Measurements from ENCODE around the gene ADM.

Gene ADM

DNA sequence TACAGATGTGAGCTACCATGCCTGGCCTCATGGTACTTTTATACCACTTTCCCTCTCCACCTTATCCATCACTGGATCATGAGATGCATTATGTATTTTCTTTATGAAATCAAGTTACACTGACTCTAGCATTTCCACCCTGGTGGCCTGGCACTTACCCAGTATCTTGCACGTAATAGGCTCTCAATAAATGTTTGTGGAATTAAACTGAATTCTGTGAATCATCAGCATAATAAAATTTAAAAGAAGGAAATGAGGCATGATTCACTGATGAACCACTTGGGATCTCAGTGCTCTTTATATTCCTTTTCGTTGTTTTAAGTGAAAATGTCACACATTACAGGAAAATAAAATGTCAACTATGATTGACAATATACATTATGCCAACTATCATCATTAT is 25.1 kb downstream of the ADM start:
- DNase-seq = no peak

DNA sequence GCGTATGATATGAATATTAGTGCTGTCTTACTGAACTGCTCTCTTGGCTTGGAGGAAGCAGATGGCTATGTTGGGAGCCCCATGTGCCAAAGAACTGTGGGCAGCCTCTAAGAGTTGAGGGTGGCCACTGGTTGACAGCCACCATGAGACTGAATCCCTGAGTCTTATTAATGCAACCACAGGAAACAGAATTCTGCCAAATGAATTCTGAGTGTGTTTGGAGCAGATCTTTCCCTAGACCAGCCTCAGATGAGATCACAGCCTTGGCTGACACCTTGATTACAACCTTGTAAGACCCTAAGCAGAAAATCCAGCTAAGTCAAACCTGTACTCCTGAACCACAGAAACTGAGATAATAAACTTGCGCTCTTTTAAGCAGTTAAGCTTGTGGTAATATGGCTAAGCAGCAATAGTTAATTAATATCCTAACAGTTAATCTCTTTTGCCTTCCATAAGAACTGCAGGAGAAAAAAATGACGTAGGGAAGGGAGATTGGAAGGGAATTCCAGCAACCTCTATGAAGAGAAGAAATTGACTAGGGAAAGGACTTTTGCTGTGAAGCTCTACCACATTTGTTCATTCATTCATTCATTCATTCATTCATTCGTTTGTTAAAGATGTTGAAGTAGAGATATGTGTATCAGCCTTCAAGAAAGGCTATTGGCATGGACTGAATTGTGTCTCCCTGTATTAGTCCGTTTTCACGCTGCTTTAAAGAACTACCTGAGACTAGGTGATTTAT is 26.8 kb downstream of the ADM start:
- no peak for DNase-seq

GRCh38 chr11:10333490-10333889 is 28.6 kb downstream of the ADM start:
- DNase-seq = no peak

DNA sequence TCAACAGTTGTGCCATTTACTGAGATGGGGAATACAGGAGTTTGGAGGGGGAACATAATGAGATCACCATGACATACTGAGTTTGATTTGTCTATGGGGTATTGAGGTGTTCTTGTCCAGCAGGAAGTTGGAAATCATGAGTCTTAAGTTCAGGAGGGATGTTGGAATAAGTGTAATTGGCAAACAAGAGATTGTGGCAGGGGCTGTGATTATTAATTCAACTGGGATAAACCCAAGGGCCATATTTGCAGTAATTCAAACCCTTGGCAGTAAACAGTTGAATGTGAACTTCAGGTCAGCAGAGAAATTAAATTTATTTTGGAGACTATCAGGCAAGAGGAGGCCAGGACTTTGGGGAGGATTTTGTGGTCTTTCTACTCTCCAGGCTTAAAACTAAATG is 33.4 kb downstream of the ADM start:
- no peak for DNase-seq

DNA sequence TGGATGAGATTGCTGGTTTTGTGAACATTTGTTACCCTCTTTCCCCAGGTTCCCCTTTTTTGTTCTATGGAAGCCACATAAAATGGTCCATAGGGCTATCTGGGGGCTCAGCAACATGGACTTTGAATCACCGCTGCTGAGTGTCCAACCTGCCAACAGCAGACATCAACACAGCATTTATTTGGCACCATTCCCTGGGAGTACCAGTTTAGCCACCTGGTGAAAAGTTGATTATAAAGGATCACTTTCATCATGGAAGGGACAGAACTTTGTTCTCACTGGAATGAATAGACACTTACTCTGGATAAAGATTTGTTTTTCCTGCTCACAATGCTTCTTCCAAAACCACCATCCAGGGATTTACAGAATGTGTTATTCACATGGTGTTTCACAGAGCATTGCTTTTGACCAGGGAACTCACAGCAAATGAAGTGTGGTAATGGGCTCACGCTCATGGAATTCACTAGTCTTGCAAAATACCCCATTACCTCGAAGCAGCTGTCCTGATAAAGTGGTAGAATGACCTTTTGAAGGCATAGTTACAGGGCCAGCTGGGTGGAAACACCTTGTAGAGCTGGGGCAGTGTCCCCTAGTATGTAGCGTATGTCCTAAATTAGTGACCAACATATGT is 43.9 kb downstream of the ADM start:
- no peak for DNase-seq

GRCh38 chr11:10349281-10349665 is 44.4 kb downstream of the ADM start:
- no peak for DNase-seq

GRCh38 chr11:10349806-10350205 is 44.9 kb downstream of the ADM start:
- peak; percentile 8 for DNase-seq

DNA sequence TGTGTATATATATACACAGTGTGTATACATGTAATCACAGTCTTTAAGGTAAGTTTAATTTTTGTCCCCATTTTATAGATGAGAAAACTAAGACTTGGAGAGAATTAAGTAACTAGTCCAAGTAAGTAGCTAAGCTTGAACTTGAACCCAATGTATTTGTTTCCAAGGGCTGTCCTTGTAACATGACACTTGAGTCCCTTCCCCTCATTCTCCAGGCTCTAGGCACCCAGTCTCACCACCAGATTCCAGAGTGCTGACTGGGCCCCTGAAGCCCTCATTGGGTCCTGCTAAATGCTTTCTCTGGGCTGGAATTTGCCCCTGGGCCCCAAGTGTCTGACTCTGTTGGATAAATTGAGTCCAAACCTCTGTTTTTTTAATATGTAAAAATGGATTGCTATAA is 45.5 kb downstream of the ADM start:
- no peak for DNase-seq

DNA sequence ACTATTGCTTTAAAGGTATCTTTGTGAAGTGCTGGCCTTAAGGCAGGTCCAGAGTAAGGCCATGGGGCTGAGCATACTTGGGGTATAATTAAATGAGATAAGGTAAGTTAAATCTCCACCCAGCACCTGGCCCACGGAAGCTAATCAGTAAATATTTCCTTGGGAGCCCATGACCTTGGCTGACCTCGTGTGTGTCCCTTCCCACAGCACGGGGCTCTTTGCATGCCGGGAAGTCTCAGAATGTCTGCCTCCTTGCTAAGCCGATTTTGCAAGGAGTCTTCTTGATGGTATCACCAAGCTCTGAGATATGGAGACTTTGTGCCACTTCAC is 46.5 kb downstream of the ADM start:
- no peak for DNase-seq

GRCh38 chr11:10351765-10352641 is 47.1 kb downstream of the ADM start:
- DNase-seq = peak; percentile 8

DNA sequence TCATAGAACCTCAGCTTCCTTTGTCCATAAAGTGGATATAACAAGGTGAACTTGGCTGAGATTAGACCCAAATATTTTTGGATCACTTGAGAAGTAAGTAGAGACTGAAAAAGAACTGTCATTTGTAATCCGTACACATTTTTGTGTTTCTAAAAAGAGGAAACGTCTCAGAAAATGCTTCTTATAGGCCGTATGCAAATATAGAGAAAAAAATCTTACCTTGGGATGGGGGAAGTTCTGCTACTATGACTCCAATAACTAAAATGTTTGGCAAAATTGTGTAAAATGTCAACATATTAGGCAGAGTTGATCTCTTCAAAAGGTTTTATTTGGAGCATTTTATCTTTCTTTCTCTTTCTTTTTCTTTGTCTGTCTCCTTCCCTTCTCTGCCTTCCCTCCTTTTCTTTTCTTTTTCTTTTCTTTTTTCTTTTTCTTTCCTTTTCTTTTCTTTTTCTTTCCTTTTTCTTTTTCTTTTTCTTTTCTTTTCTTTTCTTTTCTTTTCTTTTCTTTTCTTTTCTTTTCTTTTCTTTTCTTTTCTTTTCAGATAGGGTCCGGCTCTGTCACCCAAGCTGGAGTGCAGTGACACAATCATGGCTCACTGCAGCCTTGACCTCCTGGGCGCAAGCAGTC is 48.2 kb downstream of the ADM start:
- no peak for DNase-seq

- no peak for DNase-seq
Observed at GRCh38 chr11:10354389-10354788, 49.5 kb downstream of the ADM start.

DNA sequence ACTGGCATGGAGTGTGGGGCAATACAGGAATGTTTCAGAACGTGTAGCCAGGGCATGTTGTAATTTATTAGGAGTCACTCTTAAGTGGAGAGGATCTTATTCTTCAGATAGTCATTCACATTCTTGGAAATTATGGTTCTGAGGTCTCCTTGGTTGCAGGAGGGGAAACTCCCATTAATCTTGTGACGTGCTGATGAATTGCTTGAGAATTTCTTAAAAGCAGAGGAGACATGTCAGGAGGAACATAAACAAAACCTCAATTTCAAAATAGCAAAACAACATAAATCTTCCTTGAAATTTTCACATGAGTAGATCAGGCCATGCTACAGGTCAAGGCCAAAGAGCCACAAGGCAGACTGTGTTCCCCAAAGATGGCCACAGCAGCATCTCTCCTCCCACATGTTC is 50.4 kb downstream of the ADM start:
- DNase-seq = no peak

GRCh38 chr11:10356161-10356560 is 51.3 kb downstream of the ADM start:
- no peak for DNase-seq

Data from NCI-H1436 (cell line).